ENCODE results near the gene ARHGEF38.

DNA sequence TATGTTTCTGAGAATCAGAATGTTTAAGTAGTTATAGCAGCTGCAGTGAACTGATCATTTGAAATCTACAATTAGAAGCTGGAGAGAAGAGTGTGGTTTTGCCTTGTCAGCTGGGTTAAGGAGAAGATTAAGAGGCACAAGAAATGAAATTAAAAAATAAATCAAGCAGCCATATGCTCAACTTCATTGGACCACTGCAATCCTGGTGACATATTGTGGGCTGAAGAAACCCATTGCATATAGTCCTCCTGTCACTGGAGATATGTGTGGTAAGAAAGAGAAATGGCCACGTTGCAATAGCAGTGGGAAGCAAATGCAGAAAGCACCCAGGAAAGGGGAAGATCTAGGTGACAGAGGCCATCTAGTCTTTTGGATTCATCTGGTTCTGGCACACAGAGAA is 93.0 kb downstream of the ARHGEF38 start:
- TF ChIP-seq, protein P1, sequence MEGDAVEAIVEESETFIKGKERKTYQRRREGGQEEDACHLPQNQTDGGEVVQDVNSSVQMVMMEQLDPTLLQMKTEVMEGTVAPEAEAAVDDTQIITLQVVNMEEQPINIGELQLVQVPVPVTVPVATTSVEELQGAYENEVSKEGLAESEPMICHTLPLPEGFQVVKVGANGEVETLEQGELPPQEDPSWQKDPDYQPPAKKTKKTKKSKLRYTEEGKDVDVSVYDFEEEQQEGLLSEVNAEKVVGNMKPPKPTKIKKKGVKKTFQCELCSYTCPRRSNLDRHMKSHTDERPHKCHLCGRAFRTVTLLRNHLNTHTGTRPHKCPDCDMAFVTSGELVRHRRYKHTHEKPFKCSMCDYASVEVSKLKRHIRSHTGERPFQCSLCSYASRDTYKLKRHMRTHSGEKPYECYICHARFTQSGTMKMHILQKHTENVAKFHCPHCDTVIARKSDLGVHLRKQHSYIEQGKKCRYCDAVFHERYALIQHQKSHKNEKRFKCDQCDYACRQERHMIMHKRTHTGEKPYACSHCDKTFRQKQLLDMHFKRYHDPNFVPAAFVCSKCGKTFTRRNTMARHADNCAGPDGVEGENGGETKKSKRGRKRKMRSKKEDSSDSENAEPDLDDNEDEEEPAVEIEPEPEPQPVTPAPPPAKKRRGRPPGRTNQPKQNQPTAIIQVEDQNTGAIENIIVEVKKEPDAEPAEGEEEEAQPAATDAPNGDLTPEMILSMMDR (conservative IDR thresholded peaks at IDR 0.05) = no peak
- TF ChIP-seq EZH2 (IDR thresholded peaks at IDR 0.05; ENCODE audit: low read depth) = no peak
